ENCODE results near the gene FBXW8. TPM values are rescaled to one million over a fixed set of nuclear protein-coding genes. Genes with fewer than 3 reads are reported as not detected.

Gene FBXW8
- total RNA-seq, 3 donors from 2014 or later (not counting 1 experiment from before 2014, with no cell fraction given) = 11.5 to 16.0 (median 13.5) TPM

- intact Hi-C loops (cut with micrococcal nuclease) = no loop called here
- H3K36me3 Mint-ChIP-seq = no peaks in the 10 kb centered on the region
- no peaks in the 10 kb centered on the region for H3K9me3 Mint-ChIP-seq
- no peak overlapping the region for H3K27ac Mint-ChIP-seq
- H3K4me3 Mint-ChIP-seq = no peak overlapping the region
- DNase-seq (no peak), ATAC-seq (no peak)
- Histone ChIP-seq H3K4me1 (ENCODE audit: control insufficient read depth, insufficient read depth, low read length) (peaks cover 29% of the 10 kb centered on the region), H3K4me3 (ENCODE audit: low read length) (no peak overlapping the region), H3K27ac (ENCODE audit: low read length) (no peak overlapping the region), H3K27me3 (ENCODE audit: control insufficient read depth, insufficient read depth, low read length) (no peaks in the 10 kb centered on the region), H3K36me3 (ENCODE audit: control insufficient read depth, insufficient read depth, low read length) (no peaks in the 10 kb centered on the region), H3K9me3 (ENCODE audit: control insufficient read depth, insufficient read depth, low read length) (no peaks in the 10 kb centered on the region)
- H3K27me3 Mint-ChIP-seq (ENCODE audit: low read depth in 2 of 2) = peaks cover 3 to 9% of the 10 kb centered on the region in 2 donors
- H3K4me1 Mint-ChIP-seq = peaks cover 37 to 56% of the 10 kb centered on the region in 2 donors
- TF ChIP-seq, protein P1, sequence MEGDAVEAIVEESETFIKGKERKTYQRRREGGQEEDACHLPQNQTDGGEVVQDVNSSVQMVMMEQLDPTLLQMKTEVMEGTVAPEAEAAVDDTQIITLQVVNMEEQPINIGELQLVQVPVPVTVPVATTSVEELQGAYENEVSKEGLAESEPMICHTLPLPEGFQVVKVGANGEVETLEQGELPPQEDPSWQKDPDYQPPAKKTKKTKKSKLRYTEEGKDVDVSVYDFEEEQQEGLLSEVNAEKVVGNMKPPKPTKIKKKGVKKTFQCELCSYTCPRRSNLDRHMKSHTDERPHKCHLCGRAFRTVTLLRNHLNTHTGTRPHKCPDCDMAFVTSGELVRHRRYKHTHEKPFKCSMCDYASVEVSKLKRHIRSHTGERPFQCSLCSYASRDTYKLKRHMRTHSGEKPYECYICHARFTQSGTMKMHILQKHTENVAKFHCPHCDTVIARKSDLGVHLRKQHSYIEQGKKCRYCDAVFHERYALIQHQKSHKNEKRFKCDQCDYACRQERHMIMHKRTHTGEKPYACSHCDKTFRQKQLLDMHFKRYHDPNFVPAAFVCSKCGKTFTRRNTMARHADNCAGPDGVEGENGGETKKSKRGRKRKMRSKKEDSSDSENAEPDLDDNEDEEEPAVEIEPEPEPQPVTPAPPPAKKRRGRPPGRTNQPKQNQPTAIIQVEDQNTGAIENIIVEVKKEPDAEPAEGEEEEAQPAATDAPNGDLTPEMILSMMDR (IDR thresholded peaks at IDR 0.05) = no peak
- WGBS (ENCODE audit: insufficient coverage) = 83% methylated on average over 3 of the region's 3 CpGs
These were observed 147.8 kb downstream of the FBXW8 start for GRCh38 chr12:117058442-117059072.

DNA sequence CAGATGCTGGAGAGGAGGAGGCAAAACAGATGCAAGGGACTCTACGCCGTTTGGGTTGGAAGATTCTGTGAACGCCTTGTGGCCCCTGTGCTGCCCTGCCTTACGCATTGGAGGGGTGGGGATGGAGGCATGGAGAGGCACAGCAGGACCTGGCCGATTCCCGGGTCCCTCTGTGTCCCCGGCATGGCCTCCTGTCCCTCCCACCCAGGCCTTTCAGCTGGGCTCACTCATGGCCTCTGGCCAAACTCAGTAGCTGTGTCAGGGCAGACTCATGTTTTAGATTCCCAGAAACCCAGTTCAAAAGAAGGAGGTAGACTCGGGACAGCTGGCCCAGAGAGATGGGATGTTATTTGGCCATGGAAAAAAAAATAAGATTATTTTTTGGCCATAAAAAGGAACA, 148.4 kb downstream of the FBXW8 start:
- Histone ChIP-seq H3K36me3 (ENCODE audit: control insufficient read depth, insufficient read depth, low read length) (no peaks in the 10 kb centered on the region), H3K27ac (ENCODE audit: low read length) (no peak overlapping the region), H3K27me3 (ENCODE audit: control insufficient read depth, insufficient read depth, low read length) (no peaks in the 10 kb centered on the region), H3K4me3 (ENCODE audit: low read length) (no peak overlapping the region), H3K4me1 (ENCODE audit: control insufficient read depth, insufficient read depth, low read length) (peaks cover 34% of the 10 kb centered on the region), H3K9me3 (ENCODE audit: control insufficient read depth, insufficient read depth, low read length) (no peaks in the 10 kb centered on the region)
- TF ChIP-seq, protein P1 (IDR thresholded peaks at IDR 0.05) = no peak
- Mint-ChIP-seq H3K9me3 (no peaks in the 10 kb centered on the region), H3K36me3 (no peaks in the 10 kb centered on the region), H3K27me3 (ENCODE audit: low read depth in 2 of 2) (peaks cover 0 to 7% of the 10 kb centered on the region in 2 donors), H3K4me3 (no peak overlapping the region), H3K27ac (no peak overlapping the region), H3K4me1 (peaks cover 39 to 56% of the 10 kb centered on the region in 2 donors)
- intact Hi-C loops (cut with micrococcal nuclease) = no loop called here
- ATAC-seq (no peak), DNase-seq (no peak)
- WGBS (ENCODE audit: insufficient coverage) = 92% methylated on average over 8 of the region's 8 CpGs

- no peaks in the 10 kb centered on the region for H3K9me3 Mint-ChIP-seq
- TF ChIP-seq, protein P1 (IDR thresholded peaks at IDR 0.05) = no peak
- H3K4me3 ChIP-seq (ENCODE audit: low read length) = no peak overlapping the region
- H3K27me3 Mint-ChIP-seq (ENCODE audit: low read depth in 2 of 2) = no peaks in the 10 kb centered on the region
- DNase-seq = no peak
- H3K9me3 ChIP-seq (ENCODE audit: control insufficient read depth, insufficient read depth, low read length) = no peaks in the 10 kb centered on the region
- WGBS (ENCODE audit: insufficient coverage) = 92% methylated on average over 21 of the region's 21 CpGs
- peak overlapping the region; percentile 4 to 75 for H3K27ac Mint-ChIP-seq
- no peaks in the 10 kb centered on the region for H3K27me3 ChIP-seq (ENCODE audit: control insufficient read depth, insufficient read depth, low read length)
- H3K4me3 Mint-ChIP-seq = no peak overlapping the region
- no peak overlapping the region for H3K27ac ChIP-seq (ENCODE audit: low read length)
- peaks cover 47% of the 10 kb centered on the region for H3K4me1 ChIP-seq (ENCODE audit: control insufficient read depth, insufficient read depth, low read length)
- intact Hi-C loops (cut with micrococcal nuclease) = no loop called here
- H3K4me1 Mint-ChIP-seq = peaks cover 45 to 59% of the 10 kb centered on the region in 2 donors
- no peaks in the 10 kb centered on the region for H3K36me3 Mint-ChIP-seq
- H3K36me3 ChIP-seq (ENCODE audit: control insufficient read depth, insufficient read depth, low read length) = no peaks in the 10 kb centered on the region
- ATAC-seq = no peak
These were observed 149.6 kb downstream of the FBXW8 start for GRCh38 chr12:117060246-117060928.
